OCI-LY7 (cell line): Measurements from ENCODE around the gene RAPGEF3.

Experiments
- EZH2phosphoT487 ChIP-seq: fragments of 200-600 bp; sonication (generic); IDR thresholded peaks from 2 replicates; pipeline ENCODE4 v1.6.1; 2018; ENCODE audit warnings: low read depth, borderline replicate concordance, mild to moderate bottlenecking, mixed run types, antibody characterized with exemption, low read length, moderate library complexity, mixed read lengths
- TF ChIP-seq, protein P1 (sequence below): fragments of 200-600 bp; sonication (generic); conservative IDR thresholded peaks from 2 replicates; pipeline ENCODE4 v1.5.1; 2014; ENCODE audit warnings: mild to moderate bottlenecking, antibody characterized with exemption, low read length, moderate library complexity, mixed read lengths

DNA sequence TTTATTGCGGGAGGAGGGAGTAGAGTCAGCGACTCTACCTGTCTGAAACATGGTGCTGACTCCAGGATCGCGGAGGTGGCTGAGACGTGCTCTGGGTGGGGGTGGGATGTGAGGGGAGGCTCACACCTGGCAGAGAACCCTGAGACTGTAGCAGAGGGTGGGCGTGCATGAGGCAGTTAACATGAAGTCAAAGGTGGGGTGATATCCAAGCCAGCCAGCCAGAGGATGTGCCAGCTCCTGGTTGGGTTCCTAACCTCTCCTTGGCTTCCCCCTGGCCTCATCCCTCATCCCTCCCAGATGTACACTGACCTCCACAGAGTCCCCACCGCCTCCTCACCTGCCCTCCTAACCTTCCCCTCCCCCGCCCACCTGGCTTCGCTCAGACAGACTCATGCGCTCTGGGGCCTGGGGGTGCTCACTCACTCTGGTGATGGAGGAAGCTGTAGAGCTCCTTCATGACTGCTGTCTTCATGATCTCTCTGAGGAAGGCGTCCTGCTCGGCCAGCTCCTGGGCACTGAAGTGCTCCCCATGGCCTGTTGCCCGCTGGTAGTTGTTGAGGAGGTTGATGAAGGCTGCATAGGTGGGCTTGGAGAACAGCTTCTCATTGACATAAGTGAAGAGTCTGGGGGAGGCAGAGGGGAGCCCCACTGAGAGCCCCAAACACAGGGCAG, 42.7 kb downstream of the RAPGEF3 start:
- TF ChIP-seq, protein P1, sequence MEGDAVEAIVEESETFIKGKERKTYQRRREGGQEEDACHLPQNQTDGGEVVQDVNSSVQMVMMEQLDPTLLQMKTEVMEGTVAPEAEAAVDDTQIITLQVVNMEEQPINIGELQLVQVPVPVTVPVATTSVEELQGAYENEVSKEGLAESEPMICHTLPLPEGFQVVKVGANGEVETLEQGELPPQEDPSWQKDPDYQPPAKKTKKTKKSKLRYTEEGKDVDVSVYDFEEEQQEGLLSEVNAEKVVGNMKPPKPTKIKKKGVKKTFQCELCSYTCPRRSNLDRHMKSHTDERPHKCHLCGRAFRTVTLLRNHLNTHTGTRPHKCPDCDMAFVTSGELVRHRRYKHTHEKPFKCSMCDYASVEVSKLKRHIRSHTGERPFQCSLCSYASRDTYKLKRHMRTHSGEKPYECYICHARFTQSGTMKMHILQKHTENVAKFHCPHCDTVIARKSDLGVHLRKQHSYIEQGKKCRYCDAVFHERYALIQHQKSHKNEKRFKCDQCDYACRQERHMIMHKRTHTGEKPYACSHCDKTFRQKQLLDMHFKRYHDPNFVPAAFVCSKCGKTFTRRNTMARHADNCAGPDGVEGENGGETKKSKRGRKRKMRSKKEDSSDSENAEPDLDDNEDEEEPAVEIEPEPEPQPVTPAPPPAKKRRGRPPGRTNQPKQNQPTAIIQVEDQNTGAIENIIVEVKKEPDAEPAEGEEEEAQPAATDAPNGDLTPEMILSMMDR, result no peak
- no peak for TF ChIP-seq EZH2phosphoT487
